H1 (cell line): ENCODE results near the gene TRAF3IP1. TPM values are rescaled to one million over a fixed set of nuclear protein-coding genes. Genes with fewer than 3 reads are reported as not detected.

Experiments used
- CTCF ChIA-PET: fragments of 300-600 bp; sonication (Branson Sonifier 250); formaldehyde crosslinking; loops from one replicate; lab custom pipeline; 2021; ENCODE audit not compliant: partially characterized antibody; lab: Charles Lee
- POLR2A ChIA-PET: fragments of 300-600 bp; sonication (Branson Sonifier 250); formaldehyde crosslinking; loops from one replicate; lab custom pipeline; 2021; ENCODE audit warnings: inconsistent platforms; ENCODE audit not compliant: partially characterized antibody; lab: Charles Lee
- DNase-seq, 2 experiments: peaks; one replicate each; pipeline versions ENCODE4 v3.0.0 to v3.0.0-alpha.2; 2010 to 2022; ENCODE audit warnings: low spot score in 2 of 2, low read depth in 1 of 2, mixed read lengths in 1 of 2
- FAIRE-seq: peaks from 2 replicates; lab custom pipeline; 2011; peaks lifted over from hg19 to GRCh38; lab: Jason Lieb, UNC
- H2AFZ ChIP-seq: 2 replicates; pipeline ENCODE4 v1.8.1; 2012; ENCODE audit warnings: low read length, inconsistent platforms
- H2AK5ac ChIP-seq: 2 replicates; pipeline ENCODE4 v1.6.1; 2013; ENCODE audit warnings: low read depth, low read length
- H2BK120ac ChIP-seq: replicated peaks from 2 replicates; pipeline ENCODE3; 2013; ENCODE audit warnings: low read depth, low read length, inconsistent platforms
- H2BK12ac ChIP-seq: 2 replicates; pipeline ENCODE4 v1.6.1; 2013; ENCODE audit warnings: low read depth, low read length
- H2BK15ac ChIP-seq: 2 replicates; pipeline ENCODE4 v1.6.1; 2013; ENCODE audit warnings: low read length
- H2BK20ac ChIP-seq: 2 replicates; pipeline ENCODE4 v1.6.1; 2013; ENCODE audit warnings: low read length
- H2BK5ac ChIP-seq: 2 replicates; pipeline ENCODE4 v1.6.1; 2013; ENCODE audit warnings: low read depth, low read length
- H3K14ac ChIP-seq: 2 replicates; pipeline ENCODE4 v1.6.1; 2013; ENCODE audit warnings: inconsistent platforms; ENCODE audit not compliant: insufficient read length
- H3K18ac ChIP-seq: 2 replicates; pipeline ENCODE4 v1.6.1; 2013; ENCODE audit warnings: low read length; ENCODE audit errors: extremely low read depth
- H3K23ac ChIP-seq: 2 replicates; pipeline ENCODE4 v1.6.1; 2013; ENCODE audit warnings: inconsistent platforms; ENCODE audit not compliant: insufficient read length
- H3K23me2 ChIP-seq: 2 replicates; pipeline ENCODE4 v1.6.1; 2013; ENCODE audit warnings: low read depth, low read length
- H3K27ac ChIP-seq: 2 replicates; pipeline ENCODE4 v1.6.1; 2011; ENCODE audit warnings: low read depth, low read length, inconsistent platforms
- H3K27me3 ChIP-seq, 4 experiments: replicated peaks in 1 of 4; 1 replicate in 1 of 4; 2 replicates in 3 of 4; pipeline versions ENCODE4 v1.6.1 to v1.8.1; 2011 to 2013; ENCODE audit warnings: low read length in 3 of 4, mild to moderate bottlenecking in 3 of 4, inconsistent platforms in 2 of 4, mixed read lengths in 2 of 4, moderate library complexity in 1 of 4; ENCODE audit not compliant: control insufficient read depth in 3 of 4, insufficient read depth in 3 of 4; ENCODE audit errors: extremely low read depth in 1 of 4
- H3K36me3 ChIP-seq, 4 experiments: 2 replicates each; pipeline versions ENCODE4 v1.6.1 to v1.8.1; 2011 to 2013; ENCODE audit warnings: mild to moderate bottlenecking in 4 of 4, low read length in 3 of 4, moderate library complexity in 2 of 4, control low read depth in 1 of 4, inconsistent platforms in 1 of 4; ENCODE audit not compliant: insufficient read depth in 4 of 4, control insufficient read depth in 2 of 4
- H3K4ac ChIP-seq: replicated peaks from 2 replicates; pipeline ENCODE3; 2013; ENCODE audit warnings: low read length, low read depth, mixed read lengths, inconsistent platforms; ENCODE audit not compliant: insufficient read length
- H3K4me1 ChIP-seq, 4 experiments: replicated peaks in 1 of 4; 1 replicate in 1 of 4; 2 replicates in 3 of 4; pipeline versions ENCODE4 v1.6.1 to v1.8.1; 2011 to 2013; ENCODE audit warnings: low read length in 3 of 4, inconsistent platforms in 2 of 4, mixed read lengths in 1 of 4; ENCODE audit not compliant: insufficient read depth in 4 of 4, control insufficient read depth in 3 of 4
- H3K4me2 ChIP-seq, 2 experiments: 2 replicates each; pipeline versions ENCODE4 v1.6.1 to v1.8.1; 2011 to 2013; ENCODE audit warnings: low read depth in 2 of 2, low read length in 2 of 2, control low read depth in 1 of 2, inconsistent platforms in 1 of 2, mild to moderate bottlenecking in 1 of 2; ENCODE audit not compliant: insufficient read depth in 1 of 2
- H3K4me3 ChIP-seq, 4 experiments: fragments of 200-600, 300-600 bp in 1 of 4; sonication (generic), shearing (Covaris generic), sonication (Bioruptor Twin) in 1 of 4; 2 replicates each; pipeline versions ENCODE4 v1.5.1 to v1.8.1; 2011 to 2016; ENCODE audit warnings: low read length in 4 of 4, low read depth in 3 of 4, control low read depth in 2 of 4, inconsistent platforms in 2 of 4, mild to moderate bottlenecking in 2 of 4, mixed read lengths in 1 of 4, moderate library complexity in 1 of 4; ENCODE audit not compliant: insufficient read depth in 2 of 4; ENCODE audit errors: extremely low read depth in 1 of 4
- H3K56ac ChIP-seq: replicated peaks from 2 replicates; pipeline ENCODE3; 2013; ENCODE audit warnings: low read depth, mild to moderate bottlenecking, mixed read lengths, low read length, inconsistent platforms; ENCODE audit not compliant: insufficient read length
- H3K79me1 ChIP-seq: 2 replicates; pipeline ENCODE4 v1.6.1; 2013; ENCODE audit warnings: low read depth, low read length, control low read depth
- H3K79me2 ChIP-seq, 2 experiments: 2 replicates each; pipeline versions ENCODE4 v1.6.1 to v1.8.1; 2012 to 2013; ENCODE audit warnings: low read length in 2 of 2, mild to moderate bottlenecking in 2 of 2, inconsistent platforms in 1 of 2; ENCODE audit not compliant: insufficient read depth in 2 of 2, control insufficient read depth in 1 of 2
- H3K9ac ChIP-seq, 4 experiments: replicated peaks in 1 of 4; 1 replicate in 1 of 4; 2 replicates in 3 of 4; pipeline versions ENCODE4 v1.6.1 to v1.8.1; 2011 to 2013; ENCODE audit warnings: low read depth in 3 of 4, low read length in 3 of 4, control low read depth in 2 of 4, mild to moderate bottlenecking in 2 of 4, moderate library complexity in 2 of 4, inconsistent platforms in 1 of 4; ENCODE audit errors: extremely low read depth in 1 of 4
- H3K9me3 ChIP-seq, 2 experiments: 2 replicates each; pipeline versions ENCODE4 v1.6.1 to v1.8.1; 2012 to 2013; ENCODE audit warnings: mild to moderate bottlenecking in 2 of 2, moderate library complexity in 2 of 2, control low read depth in 1 of 2, inconsistent platforms in 1 of 2, low read depth in 1 of 2, low read length in 1 of 2, mixed read lengths in 1 of 2; ENCODE audit not compliant: insufficient read depth in 2 of 2
- H4K20me1 ChIP-seq, 2 experiments: replicated peaks in 1 of 2; 2 replicates each; pipeline versions ENCODE3 to v1.8.1; 2011 to 2013; ENCODE audit warnings: inconsistent platforms in 2 of 2, low read length in 2 of 2, mild to moderate bottlenecking in 1 of 2; ENCODE audit not compliant: insufficient read depth in 2 of 2, control insufficient read depth in 1 of 2
- H4K5ac ChIP-seq: 2 replicates; pipeline ENCODE4 v1.6.1; 2013; ENCODE audit warnings: low read length, low read depth, mixed read lengths, inconsistent platforms; ENCODE audit not compliant: insufficient read length
- H4K8ac ChIP-seq: 2 replicates; pipeline ENCODE4 v1.8.0; 2013; ENCODE audit warnings: mild to moderate bottlenecking, moderate library complexity, low read length, inconsistent platforms; ENCODE audit not compliant: insufficient read depth; ENCODE audit errors: extremely low read depth
- H4K91ac ChIP-seq: replicated peaks from 2 replicates; pipeline ENCODE3; 2013; ENCODE audit warnings: low read length, mixed read lengths, inconsistent platforms; ENCODE audit not compliant: insufficient read length
- TCF12 ChIP-seq: IDR thresholded peaks from 2 replicates; pipeline ENCODE4 v1.6.1; 2011; ENCODE audit warnings: low read depth, mild to moderate bottlenecking, low read length
- WGBS, 2 experiments: shearing (Covaris generic) in 1 of 2; methylation state at CpG; one replicate each; pipeline versions ENCODE4 v1.1.6 to v1.1.7; 2013 to 2015; ENCODE audit warnings: low lambda C conversion rate in 2 of 2, mixed read lengths in 2 of 2, inconsistent platforms in 1 of 2, low coverage in 1 of 2, missing lambda C conversion rate in 1 of 2; ENCODE audit not compliant: insufficient replicate concordance in 2 of 2, insufficient coverage in 1 of 2, insufficient read length in 1 of 2; ENCODE audit errors: extremely low coverage in 1 of 2, missing lambda C conversion rate in 1 of 2; 5-methylcytosine and 5-hydroxymethylcytosine counted together
- polyA plus RNA-seq, 7 experiments: library from polyadenylated mRNA; depleted of rRNA in 3 of 7; stranded (reverse) in 5 of 7; unstranded in 2 of 7; fragments of >200 nt in 5 of 7; fragments of 200-250 nt in 2 of 7; gene quantifications; 1 replicate in 5 of 7; 2 replicates in 1 of 7; 4 replicates in 1 of 7; pipeline versions ENCODE4 v1.2.1 to v1.2.3, GENCODE V29; 2011 to 2013; ENCODE audit warnings: missing spikeins in 2 of 7, mixed read lengths in 2 of 7
- total RNA-seq: library from RNA; stranded (reverse); fragmentation: NEBNext Ultra II Directional; extraction: Animal tissue kit (Norgen Biotek cat#: 25700); gene quantifications from 2 replicates; pipeline ENCODE4 v1.2.1, GENCODE V29; 2021

The TRAF3IP1 gene
- total and polyA plus RNA-seq, 2 of the 8 experiments (the other 6 are each of a cell fraction or from before 2014, with no cell fraction given) = 2.3 to 17.5 TPM

GRCh38 chr2:238322001-238322411 lies 1.7 kb downstream of the TRAF3IP1 start:
- Histone ChIP-seq H3K79me2 (0 out of 4 replicates have a peak, but pooled peaks cover 0 to 4% of the 10 kb centered on the region in 2 experiments), H3K27me3 (no peaks in the 10 kb centered on the region; a peak in 1 of 7 replicates), H2BK12ac (no peak overlapping the region), H2BK15ac (no peak overlapping the region), H3K18ac (no peak overlapping the region), H3K4ac (no peak overlapping the region), H3K36me3 (peaks cover 0 to 4% (median 0%) of the 10 kb centered on the region in 4 experiments; a peak in 1 of 8 replicates), H3K56ac (no peak overlapping the region), H2BK5ac (no peak overlapping the region), H3K9ac (no peak overlapping the region; a peak in 1 of 7 replicates), H4K5ac (no peak overlapping the region), H2BK20ac (no peak overlapping the region), H3K4me3 (0 out of 8 replicates have a peak overlapping the region, but pooled peaks of 1 of the 4 experiments have one; percentile 65), H3K4me1 (peaks cover 0 to 10% (median 0%) of the 10 kb centered on the region in 4 experiments; a peak in 2 of 7 replicates), H3K23me2 (peaks cover 5% of the 10 kb centered on the region), H2AK5ac (peak overlapping the region; percentile 82; the same call in 1 of the 2 replicates), H2AFZ (no peak overlapping the region), H3K9me3 (no peaks in the 10 kb centered on the region), H4K8ac (no peak overlapping the region), H3K27ac (no peak overlapping the region), H4K20me1 (peaks cover 0 to 7% of the 10 kb centered on the region in 2 experiments), H3K14ac (no peak overlapping the region), H3K4me2 (peak overlapping the region in 1 of 2 experiments; percentile 66; a peak in 1 of 4 replicates), H3K79me1 (no peaks in the 10 kb centered on the region; the same call in 1 of the 2 replicates), H4K91ac (peak overlapping the region; percentile 54), H2BK120ac (no peak overlapping the region), H3K23ac (no peak overlapping the region)
- no peak for TF ChIP-seq TCF12
- FAIRE-seq (no peak), DNase-seq (no peak)
- 90% methylated on average over 4 of the region's 10 CpGs; no CpG with 5 or more reads in 1 of the 2 experiments for WGBS, 2 experiments
- POLR2A ChIA-PET = interaction anchor here (1.2 to 1.4 kb wide), 2 partner anchors 12 to 33 kb away, joined by 3 to 5 read pairs; partner anchors contain the start of gene PER2
- CTCF ChIA-PET = interaction anchor here (1.1 to 2.8 kb wide), 7 partner anchors 14 to 61 kb away, joined by 3 to 11 read pairs (median 4); no protein-coding TSS in a partner anchor
